ENCODE data around the gene ZNF678.

GRCh38 chr1:227559499-227559898 lies 3.9 kb upstream of the ZNF678 start:
- TF ChIP-seq POLR2A (IDR thresholded peaks at IDR 0.05; ENCODE audit: low read length): no peak
- TF ChIP-seq GATA1 (IDR thresholded peaks at IDR 0.05; ENCODE audit: low read depth, low read length): no peak
